22Rv1 (cell line): Measurements from ENCODE around the gene ACTL7B.
"Not testable (repeated sequence)": the region's sequence is repeated elsewhere in the genome, so short reads cannot be mapped to it uniquely, and the experiment has no call there.

Source experiments
- H3K27ac ChIP-seq: fragments of 450-650 bp; 2 replicates; pipeline ENCODE4 v1.5.1; 2017
- CTCF ChIP-seq: fragments of 450-650 bp; IDR thresholded peaks from 2 replicates; pipeline ENCODE4 v1.5.1; 2017; ENCODE audit warnings: mild to moderate bottlenecking
- ZFX ChIP-seq: fragments of 450-650 bp; IDR thresholded peaks from 2 replicates; pipeline ENCODE4 v1.6.1; 2017; ENCODE audit warnings: antibody characterized with exemption, borderline replicate concordance

Gene ACTL7B

DNA sequence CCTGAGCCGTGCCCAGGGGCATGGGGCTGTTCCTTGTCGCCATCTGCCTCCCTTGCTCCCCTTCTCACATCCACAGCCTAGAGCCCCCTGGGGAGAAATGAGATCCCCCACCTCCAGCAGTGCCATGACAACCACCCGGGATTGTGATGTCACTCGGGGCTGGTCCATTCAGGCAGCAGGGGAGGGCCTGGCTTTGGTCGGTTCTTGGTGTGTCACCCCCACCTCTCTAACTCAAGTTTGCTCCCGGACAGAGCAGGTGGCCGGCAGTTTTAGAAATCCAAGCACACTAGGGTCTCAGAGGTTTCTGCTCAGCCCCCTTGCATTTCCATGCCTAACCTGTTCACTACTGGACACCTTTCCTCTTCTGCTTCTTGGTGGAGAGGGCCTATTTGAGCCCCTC, at the start of gene ACTL7B:
TSS of gene ACTL7B (minus strand) at position 99 of the 400 bp plus-strand sequence. CDS start at position 43, 56 bp downstream.
- no peak for TF ChIP-seq ZFX
- TF ChIP-seq CTCF: no peak

GRCh38 chr9:108905494-108905893, 49.7 kb upstream of the ACTL7B start:
- no peak overlapping the region for H3K27ac ChIP-seq
- TF ChIP-seq ZFX (no peak), CTCF (no peak)

More for the DNA sequence above, at the start of gene ACTL7B:
- no peak within 1 kb of the TSS for H3K27ac ChIP-seq

DNA sequence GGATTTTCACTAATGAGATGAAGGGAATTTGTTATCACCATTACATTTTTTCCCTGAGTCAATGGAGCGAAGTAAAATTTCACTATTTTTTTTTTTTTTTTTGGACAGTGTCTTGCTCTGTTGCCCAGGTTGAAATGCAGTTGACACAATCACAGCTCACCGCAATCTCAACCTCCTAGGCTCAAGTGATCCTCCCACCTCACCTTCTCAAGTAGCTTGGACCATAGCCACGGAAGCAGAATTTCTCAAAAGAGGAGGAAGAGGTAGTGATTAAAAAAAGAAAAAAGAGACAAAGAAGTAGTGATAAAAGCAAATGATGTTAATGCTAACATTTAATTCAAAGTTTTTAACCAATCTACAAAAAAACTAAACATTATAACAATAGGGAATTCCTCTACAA, 48.4 kb upstream of the ACTL7B start:
- no peak overlapping the region for H3K27ac ChIP-seq
- no peak for TF ChIP-seq ZFX
- TF ChIP-seq CTCF: no peak

DNA sequence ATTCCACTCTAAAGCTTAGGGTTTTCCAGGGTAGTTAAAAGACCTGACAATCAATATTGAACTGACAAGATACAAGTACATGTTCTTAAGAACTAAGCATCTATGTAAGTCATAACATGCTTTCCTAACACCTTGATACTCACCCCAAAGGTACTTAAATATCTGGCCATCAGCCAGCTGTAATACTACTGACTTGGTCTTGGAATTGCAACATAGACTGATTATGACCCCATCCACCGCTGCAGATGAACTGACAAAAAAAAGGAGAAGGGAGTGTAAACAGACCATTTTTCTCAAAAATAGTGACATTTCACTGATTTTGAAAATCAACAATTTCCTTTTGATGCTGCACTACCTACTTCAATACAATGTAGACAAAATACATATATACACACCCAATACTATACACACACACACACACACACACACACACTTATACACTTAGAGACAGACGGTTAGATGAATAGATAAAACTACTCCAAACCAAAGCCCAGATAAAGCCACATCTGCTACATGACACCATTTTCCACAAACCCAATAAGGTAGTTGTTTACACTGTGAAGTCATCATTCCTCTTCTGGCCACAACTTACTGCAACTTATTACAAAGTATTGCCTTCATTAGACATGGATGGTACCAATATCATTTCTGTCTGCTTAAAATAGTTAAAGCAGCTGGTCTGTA, 47.8 kb upstream of the ACTL7B start:
- H3K27ac ChIP-seq: no peak overlapping the region

GRCh38 chr9:108900176-108900575, 44.4 kb upstream of the ACTL7B start:
- no peak for TF ChIP-seq CTCF
- no peak for TF ChIP-seq ZFX
- no peak overlapping the region for H3K27ac ChIP-seq

More for the DNA sequence above, 47.8 kb upstream of the ACTL7B start:
- TF ChIP-seq CTCF: no peak
- no peak for TF ChIP-seq ZFX

DNA sequence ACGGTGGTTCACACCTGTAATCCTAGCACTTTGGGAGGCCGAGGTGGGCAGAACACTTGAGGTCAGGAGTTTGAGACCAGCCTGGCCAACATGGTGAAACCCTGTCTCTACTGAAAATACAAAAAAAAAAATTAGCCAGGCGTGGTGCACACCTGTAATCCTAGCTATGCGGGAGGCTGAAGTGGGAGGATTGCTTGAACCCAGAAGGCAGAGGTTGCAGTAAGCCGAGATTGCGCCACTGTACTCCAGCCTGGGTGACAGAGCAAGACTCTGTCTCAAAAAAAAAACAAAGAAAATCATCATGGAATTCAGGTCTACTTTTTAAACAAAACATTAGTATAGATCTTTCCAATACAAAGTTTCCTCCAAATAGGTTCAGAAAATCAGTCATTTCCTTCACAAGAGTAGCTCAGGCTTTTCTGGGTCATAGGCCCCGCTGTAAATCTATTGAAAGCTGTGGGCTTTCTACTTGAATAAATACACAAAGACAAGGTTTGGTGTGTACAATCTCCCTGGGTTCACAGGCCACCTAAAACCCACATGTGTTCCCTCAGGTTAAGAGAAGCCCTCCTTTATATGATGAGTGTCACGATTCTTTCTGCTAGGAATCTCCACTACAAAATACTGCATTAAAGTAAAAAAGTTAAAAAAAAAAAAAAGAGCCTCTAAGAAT, 43.4 kb upstream of the ACTL7B start:
- not testable (repeated sequence) for H3K27ac ChIP-seq

DNA sequence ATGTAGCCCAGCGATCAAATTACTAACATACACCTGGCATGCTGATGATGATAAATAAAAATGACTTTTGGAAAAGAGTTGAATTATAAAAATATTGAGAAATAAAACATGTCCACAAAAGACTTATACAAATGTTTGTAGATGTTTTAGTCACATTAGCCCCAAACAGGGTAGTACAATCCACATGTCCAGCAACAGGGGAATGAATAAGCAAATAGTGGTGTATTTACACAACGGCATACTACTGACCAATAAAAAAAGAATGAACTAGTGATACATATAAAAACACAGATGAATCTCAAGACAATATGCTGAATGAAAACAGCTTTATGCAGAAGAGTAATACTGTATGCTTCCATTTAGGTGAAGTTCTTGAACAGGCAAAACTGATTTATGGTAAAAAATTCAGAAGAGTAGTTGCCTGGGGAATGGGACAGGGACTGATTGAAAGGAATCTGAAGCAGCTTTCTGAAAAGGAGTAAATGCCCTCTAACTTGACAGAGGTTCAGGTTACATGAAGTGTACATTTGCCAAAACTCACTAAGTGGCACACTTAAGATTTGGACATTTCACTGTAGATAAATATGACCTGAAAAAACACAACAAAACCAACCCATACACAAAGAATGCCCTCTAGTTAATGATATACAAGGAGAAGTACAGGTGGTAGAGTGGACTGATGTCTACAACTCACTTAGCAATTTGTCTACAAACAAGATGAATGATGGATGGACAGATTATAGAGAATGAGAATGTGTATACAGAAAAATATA, 41.7 kb upstream of the ACTL7B start:
- no peak overlapping the region for H3K27ac ChIP-seq
- TF ChIP-seq ZFX (no peak), CTCF (no peak)
